Psoas muscle (tissue), 8 donors: ENCODE measurements around the gene CACNB1. TPM values are rescaled to one million over a fixed set of nuclear protein-coding genes. Genes with fewer than 3 reads are reported as not detected.

ENCODE experiments used
- ATAC-seq, 4 donors: fragments of 200-7000 bp; cut with Tn5 transposase; one replicate each; pipeline ENCODE4 v1.9.1; 2020; ENCODE audit warnings: moderate library complexity in 3 of 4, mild to moderate bottlenecking in 2 of 4
- DNase-seq, 2 donors: peaks; one replicate each; pipeline ENCODE4 v3.0.0-alpha.2; 2020
- H3K27ac ChIP-seq: fragments of 200-600 bp; one replicate; pipeline ENCODE4 v1.8.0; 2022
- H3K27me3 ChIP-seq, 3 donors: fragments of 200-600 bp in 1 of 3; one replicate each; pipeline versions ENCODE4 v1.6.1 to v1.8.0; 2013 to 2022; ENCODE audit warnings: low read length in 2 of 3, mild to moderate bottlenecking in 2 of 3, moderate library complexity in 1 of 3; ENCODE audit not compliant: insufficient read depth in 3 of 3
- H3K36me3 ChIP-seq, 2 donors: fragments of 200-600 bp in 1 of 2; one replicate each; pipeline versions ENCODE4 v1.6.1 to v1.8.0; 2013 to 2022; ENCODE audit warnings: low read depth in 1 of 2, mild to moderate bottlenecking in 1 of 2, moderate library complexity in 1 of 2; ENCODE audit not compliant: insufficient read depth in 1 of 2
- H3K4me1 ChIP-seq: fragments of 200-600 bp; one replicate; pipeline ENCODE4 v1.8.0; 2022
- H3K4me3 ChIP-seq: fragments of 200-600 bp; one replicate; pipeline ENCODE4 v1.8.0; 2022; ENCODE audit warnings: mild to moderate bottlenecking
- H3K9me3 ChIP-seq: fragments of 200-600 bp; one replicate; pipeline ENCODE4 v1.8.0; 2022
- CTCF ChIP-seq: fragments of 200-600 bp; IDR thresholded peaks from one replicate; pipeline ENCODE4 v1.8.0; 2022; ENCODE audit warnings: antibody characterized with exemption
- WGBS, 3 donors: extraction: QIAGEN DNeasy Blood & Tissue Kit; methylation state at CpG; one replicate each; pipeline versions ENCODE4 v1.1.6 to v1.1.7; 2013; 5-methylcytosine and 5-hydroxymethylcytosine counted together
- intact Hi-C, 2 donors: fragments of 100-400 bp; cut with DNase I; formaldehyde crosslinking; loops; one replicate each; pipeline versions ENCODE4 v1.11.0 to v1.14.2; 2022
- polyA plus RNA-seq, 3 donors: library from polyadenylated mRNA; stranded (reverse); fragments of 200-250 nt; gene quantifications; one replicate each; pipeline ENCODE4 v1.2.3, GENCODE V29; 2013
- total RNA-seq, 4 donors: library from RNA; stranded (reverse); fragmentation: NEBNext Ultra II Directional in 2 of 4; extraction: Animal tissue kit (Norgen Biotek cat#: 25700) in 2 of 4; gene quantifications; one replicate each; pipeline versions ENCODE4 v1.2.1 to v1.2.4, GENCODE V29; 2021 to 2023
- donor health status: healthy with polysubstance abuse.
- donor health status: DM: no; HTN: no; CAD: no; lungs with moderate emphysema.
- donor health status: Bipolar disorder and iron deficiency.
- donor health status: healthy.
- donor health status: DM: yes; HTN: yes; CAD: no.
- donor health status: DM: no; HTN: no; CAD: no.
- donor health status: DM: no; HTN: no; CAD: no.
- donor health status: DM: yes; HTN: yes; CAD: no.

The CACNB1 gene
- total and polyA plus RNA-seq, 7 donors = 88.2 to 274 (median 209) TPM

- ATAC-seq (peak; percentile 11 to 29 (median 18)), DNase-seq (no peak)
- Histone ChIP-seq H3K9me3 (no peaks in the 10 kb centered on the region), H3K36me3 (peaks cover 3 to 35% of the 10 kb centered on the region in 2 donors), H3K4me1 (peaks cover 34% of the 10 kb centered on the region), H3K4me3 (no peak overlapping the region), H3K27me3 (no peaks in the 10 kb centered on the region), H3K27ac (peak overlapping the region; percentile 81)
- WGBS, 3 donors = 31 to 49% (median 32%) methylated on average over 10 of the region's 10 CpGs
- intact Hi-C loops = no loop called here
- no peak for TF ChIP-seq CTCF
These were observed 23.8 kb downstream of the CACNB1 start for GRCh38 chr17:39173526-39174274.

DNA sequence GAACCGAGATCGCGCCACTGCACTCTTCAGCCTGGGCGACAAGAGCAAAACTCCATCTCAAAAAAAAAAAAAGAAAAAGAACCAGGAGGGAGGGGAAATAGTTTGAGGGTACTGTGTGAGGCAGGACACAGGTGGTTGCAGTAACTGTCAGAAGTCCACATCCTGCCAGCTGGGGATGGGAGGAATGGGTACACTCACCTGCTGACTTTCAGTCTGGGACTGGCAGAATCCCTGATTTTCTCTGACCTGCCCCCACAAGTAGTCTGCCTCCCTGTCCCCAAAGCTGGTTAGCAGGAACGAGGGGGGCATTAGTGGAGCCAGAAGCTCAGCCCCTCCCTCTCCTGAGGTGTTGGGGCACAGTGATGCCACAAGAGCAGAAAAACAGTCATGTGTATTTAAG, 24.4 kb downstream of the CACNB1 start:
- no peak for TF ChIP-seq CTCF
- ATAC-seq (no peak), DNase-seq (no peak)
- intact Hi-C loops = no loop called here
- no peak overlapping the region for H3K4me3 ChIP-seq
- H3K36me3 ChIP-seq = peaks cover 3 to 29% of the 10 kb centered on the region in 2 donors
- H3K4me1 ChIP-seq = peaks cover 34% of the 10 kb centered on the region
- H3K27me3 ChIP-seq = no peaks in the 10 kb centered on the region
- H3K9me3 ChIP-seq = peaks cover 4% of the 10 kb centered on the region
- H3K27ac ChIP-seq = peak overlapping the region; percentile 81
- WGBS, 3 donors = 62 to 69% (median 65%) methylated on average over 5 of the region's 5 CpGs

DNA sequence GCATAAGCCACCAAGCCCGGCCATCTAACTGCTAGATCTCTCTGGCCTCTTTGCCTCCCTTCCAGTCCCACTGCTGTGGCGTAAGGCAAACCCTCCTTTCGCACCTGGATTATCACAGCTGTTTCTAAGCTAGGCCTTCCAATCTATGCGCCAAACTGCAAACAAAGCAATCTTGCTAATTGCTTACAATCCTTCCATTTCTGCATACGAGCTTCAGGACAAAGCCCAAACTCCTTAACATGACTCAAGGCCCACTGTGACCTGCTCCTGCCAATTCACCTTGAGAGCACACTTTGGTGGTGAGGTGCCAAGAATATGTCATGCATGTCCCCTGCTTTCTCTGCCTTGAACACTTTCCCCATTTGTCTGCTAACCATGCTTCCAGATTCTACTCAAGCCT, 25.5 kb downstream of the CACNB1 start:
- DNase-seq (no peak), ATAC-seq (no peak)
- intact Hi-C loops = no loop called here
- H3K4me1 ChIP-seq = peaks cover 34% of the 10 kb centered on the region
- peaks cover 3 to 17% of the 10 kb centered on the region in 2 donors for H3K36me3 ChIP-seq
- H3K9me3 ChIP-seq = peaks cover 4% of the 10 kb centered on the region
- H3K4me3 ChIP-seq = no peak overlapping the region
- no peak for TF ChIP-seq CTCF
- no peaks in the 10 kb centered on the region for H3K27me3 ChIP-seq
- H3K27ac ChIP-seq = no peak overlapping the region
- 81 to 88% (median 87%) methylated on average over 5 of the region's 5 CpGs for WGBS, 3 donors

DNA sequence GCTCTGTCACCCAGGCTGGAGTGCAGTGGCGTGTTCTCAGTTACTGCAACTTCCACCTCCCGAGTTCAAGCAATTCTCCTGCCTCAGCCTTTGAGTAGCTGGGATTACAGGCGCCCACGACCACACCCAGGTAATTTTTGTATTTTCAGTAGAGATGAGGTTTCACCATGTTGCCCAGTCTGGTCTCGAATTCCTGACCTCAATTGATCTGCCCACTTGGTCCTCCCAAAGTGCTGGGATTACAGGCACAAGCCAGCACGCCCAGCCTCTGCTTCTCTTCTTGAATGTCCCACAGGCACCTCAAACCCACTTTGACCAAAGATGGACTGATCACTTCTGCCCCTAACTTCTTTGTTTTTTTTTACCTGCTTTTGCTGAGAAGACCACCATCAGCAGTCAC, 26.9 kb downstream of the CACNB1 start:
- Histone ChIP-seq H3K36me3 (peaks cover 0 to 6% of the 10 kb centered on the region in 2 donors), H3K27me3 (no peaks in the 10 kb centered on the region), H3K4me1 (peaks cover 21% of the 10 kb centered on the region), H3K4me3 (no peak overlapping the region), H3K27ac (no peak overlapping the region), H3K9me3 (peaks cover 4% of the 10 kb centered on the region)
- ATAC-seq (no peak), DNase-seq (no peak)
- TF ChIP-seq CTCF = no peak
- intact Hi-C loops = no loop called here
- 65 to 72% (median 69%) methylated on average over 6 of the region's 6 CpGs for WGBS, 3 donors

DNA sequence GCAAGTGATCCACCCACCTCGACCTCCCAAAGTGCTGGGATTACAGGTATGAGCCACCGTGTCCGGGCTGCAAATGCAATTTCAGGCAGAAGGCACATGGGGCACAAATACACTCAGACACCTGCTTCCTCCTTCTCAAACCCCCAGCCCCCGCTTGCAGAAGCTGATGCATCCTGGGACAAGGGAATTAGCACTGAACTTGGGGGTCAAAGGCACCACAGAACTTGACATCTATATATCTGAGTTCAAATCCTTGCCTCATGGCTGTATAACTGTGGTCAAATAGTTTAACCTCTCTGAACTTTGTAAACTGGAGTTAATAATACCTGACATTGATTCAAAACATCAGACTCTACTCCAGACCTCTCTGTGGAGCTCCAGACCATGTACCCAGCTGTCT, 27.4 kb downstream of the CACNB1 start:
- ATAC-seq (no peak), DNase-seq (no peak)
- Histone ChIP-seq H3K4me3 (no peak overlapping the region), H3K4me1 (peaks cover 17% of the 10 kb centered on the region), H3K27ac (no peak overlapping the region), H3K27me3 (no peaks in the 10 kb centered on the region), H3K9me3 (peaks cover 4% of the 10 kb centered on the region), H3K36me3 (peaks cover 0 to 3% of the 10 kb centered on the region in 2 donors)
- intact Hi-C loops = no loop called here
- WGBS, 3 donors = 46 to 49% (median 48%) methylated on average over 4 of the region's 4 CpGs
- TF ChIP-seq CTCF = no peak
